Measurements from ENCODE around the gene PRKCE.
A peak's percentile ranks its signal among the peaks of the same experiment; 100 is the strongest.

PRKCE gene

DNA sequence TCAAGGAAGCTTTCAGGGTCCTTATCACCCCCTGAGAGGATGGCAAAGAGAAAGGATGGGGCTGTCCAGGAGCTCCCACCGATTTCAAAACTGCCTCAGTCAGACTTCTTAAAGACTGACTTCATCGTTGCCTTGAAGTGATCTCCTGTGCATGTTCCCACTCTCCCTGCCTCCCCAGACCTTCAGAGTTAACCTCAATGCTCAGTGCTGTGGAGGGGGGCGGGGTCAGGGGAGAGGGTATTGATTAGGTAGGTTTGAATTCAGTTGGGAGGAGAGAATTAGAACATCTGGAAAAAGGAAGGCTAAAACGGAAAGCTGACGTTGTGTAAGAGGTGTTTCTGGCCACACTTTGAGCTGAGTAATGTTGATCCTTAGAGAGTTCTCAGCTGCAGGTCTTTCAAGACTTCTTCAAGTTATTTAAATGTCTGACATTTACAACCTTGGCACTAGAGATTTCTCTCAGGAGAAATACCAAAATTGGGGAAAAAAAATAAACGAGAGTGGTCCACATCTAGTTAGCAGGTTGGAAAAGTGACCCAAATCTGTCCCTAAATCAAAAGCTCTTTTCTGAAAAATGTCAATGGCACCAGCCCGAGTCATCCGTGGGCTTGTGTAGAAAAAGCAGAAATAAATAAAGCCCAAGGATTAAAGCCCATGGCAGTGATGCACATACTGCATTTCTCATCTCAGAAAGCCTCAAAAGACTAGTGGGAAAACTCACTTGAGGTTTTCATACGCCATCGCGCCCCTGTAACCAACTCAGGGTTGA is 511.0 kb downstream of the PRKCE start:
- ChIA-PET CTCF (interaction anchor here (0.5 to 1.0 kb wide), 4 partner anchors 81 to 331 kb away, joined by 3 to 4 read pairs (median 4); no protein-coding TSS in a partner anchor), POLR2A (ENCODE audit: low non-redundant PET) (no interaction called here)
- no peak for DNase-seq (ENCODE audit: low spot score)
- TF ChIP-seq, protein P1, sequence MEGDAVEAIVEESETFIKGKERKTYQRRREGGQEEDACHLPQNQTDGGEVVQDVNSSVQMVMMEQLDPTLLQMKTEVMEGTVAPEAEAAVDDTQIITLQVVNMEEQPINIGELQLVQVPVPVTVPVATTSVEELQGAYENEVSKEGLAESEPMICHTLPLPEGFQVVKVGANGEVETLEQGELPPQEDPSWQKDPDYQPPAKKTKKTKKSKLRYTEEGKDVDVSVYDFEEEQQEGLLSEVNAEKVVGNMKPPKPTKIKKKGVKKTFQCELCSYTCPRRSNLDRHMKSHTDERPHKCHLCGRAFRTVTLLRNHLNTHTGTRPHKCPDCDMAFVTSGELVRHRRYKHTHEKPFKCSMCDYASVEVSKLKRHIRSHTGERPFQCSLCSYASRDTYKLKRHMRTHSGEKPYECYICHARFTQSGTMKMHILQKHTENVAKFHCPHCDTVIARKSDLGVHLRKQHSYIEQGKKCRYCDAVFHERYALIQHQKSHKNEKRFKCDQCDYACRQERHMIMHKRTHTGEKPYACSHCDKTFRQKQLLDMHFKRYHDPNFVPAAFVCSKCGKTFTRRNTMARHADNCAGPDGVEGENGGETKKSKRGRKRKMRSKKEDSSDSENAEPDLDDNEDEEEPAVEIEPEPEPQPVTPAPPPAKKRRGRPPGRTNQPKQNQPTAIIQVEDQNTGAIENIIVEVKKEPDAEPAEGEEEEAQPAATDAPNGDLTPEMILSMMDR (conservative IDR thresholded peaks at IDR 0.05; ENCODE audit: low read depth) = no peak
- H3K27ac ChIP-seq = peak overlapping the region; percentile 32; the same call in 1 of the 2 replicates

DNA sequence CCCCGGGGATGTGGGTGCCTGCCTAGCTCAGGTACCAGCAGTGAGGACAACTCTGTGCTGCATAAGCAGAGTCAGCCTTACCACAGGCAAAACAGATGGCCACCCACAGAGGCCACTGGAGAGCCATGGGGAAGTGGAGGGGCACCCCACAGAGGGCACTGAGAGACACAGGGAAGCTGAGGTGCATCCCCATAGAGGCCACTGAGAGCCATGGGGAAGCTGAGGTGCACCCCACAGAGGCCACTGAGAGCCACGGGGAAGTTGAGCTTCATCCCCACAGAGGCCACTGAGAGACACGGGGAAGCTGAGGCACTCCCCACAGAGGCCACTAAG is 511.6 kb downstream of the PRKCE start:
- TF ChIP-seq, protein P1 (conservative IDR thresholded peaks at IDR 0.05; ENCODE audit: low read depth) = no peak
- no peak for DNase-seq (ENCODE audit: low spot score)
- CTCF ChIA-PET = interaction anchor here (0.5 to 1.0 kb wide), 3 partner anchors 82 to 145 kb away, joined by 4 read pairs; no protein-coding TSS in a partner anchor
- peak overlapping the region; percentile 32; the same call in 1 of the 2 replicates for H3K27ac ChIP-seq
- POLR2A ChIA-PET (ENCODE audit: low non-redundant PET) = no interaction called here

DNA sequence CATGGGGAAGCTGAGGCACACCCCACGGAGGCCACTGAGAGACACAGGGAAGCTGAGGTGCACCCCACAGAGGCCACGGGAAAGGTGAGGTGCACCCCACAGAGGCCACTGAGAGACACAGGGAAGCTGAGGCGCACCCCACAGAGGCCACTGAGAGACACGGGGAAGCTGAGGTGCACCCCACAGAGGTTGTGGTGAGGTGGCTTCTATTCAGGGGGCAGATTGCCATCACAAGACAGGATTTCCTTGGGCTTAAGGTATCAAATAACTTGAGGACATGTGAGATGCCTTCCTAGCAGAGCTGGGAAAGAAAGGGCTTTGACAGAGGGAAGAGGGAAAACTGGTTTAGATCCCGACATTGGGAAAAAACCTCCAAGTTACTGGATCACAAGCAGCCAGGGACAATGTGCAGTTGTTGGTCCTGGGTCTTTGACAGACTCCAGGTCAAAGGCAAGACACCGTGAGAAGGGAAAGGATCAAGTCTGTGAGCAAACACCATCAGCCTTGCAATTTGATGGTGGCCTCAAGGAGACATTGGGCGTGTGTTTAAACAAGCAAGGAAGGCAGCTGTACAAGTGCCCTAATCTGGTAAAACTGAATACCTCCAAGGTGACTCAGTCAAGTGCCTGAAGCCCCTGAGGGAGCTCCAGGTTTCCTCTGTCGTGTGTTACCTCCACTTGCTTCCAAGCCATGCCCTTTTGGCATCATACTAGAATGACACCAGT is 512.5 kb downstream of the PRKCE start:
- peak; percentile 81 for DNase-seq (ENCODE audit: low spot score)
- CTCF ChIA-PET = interaction anchor here (1.2 kb wide), 1 partner anchor 101 kb away, joined by 4 read pairs; no protein-coding TSS in a partner anchor
- POLR2A ChIA-PET (ENCODE audit: low non-redundant PET) = no interaction called here
- H3K27ac ChIP-seq = peak overlapping the region; percentile 94
- TF ChIP-seq, protein P1 (conservative IDR thresholded peaks at IDR 0.05; ENCODE audit: low read depth) = no peak

DNA sequence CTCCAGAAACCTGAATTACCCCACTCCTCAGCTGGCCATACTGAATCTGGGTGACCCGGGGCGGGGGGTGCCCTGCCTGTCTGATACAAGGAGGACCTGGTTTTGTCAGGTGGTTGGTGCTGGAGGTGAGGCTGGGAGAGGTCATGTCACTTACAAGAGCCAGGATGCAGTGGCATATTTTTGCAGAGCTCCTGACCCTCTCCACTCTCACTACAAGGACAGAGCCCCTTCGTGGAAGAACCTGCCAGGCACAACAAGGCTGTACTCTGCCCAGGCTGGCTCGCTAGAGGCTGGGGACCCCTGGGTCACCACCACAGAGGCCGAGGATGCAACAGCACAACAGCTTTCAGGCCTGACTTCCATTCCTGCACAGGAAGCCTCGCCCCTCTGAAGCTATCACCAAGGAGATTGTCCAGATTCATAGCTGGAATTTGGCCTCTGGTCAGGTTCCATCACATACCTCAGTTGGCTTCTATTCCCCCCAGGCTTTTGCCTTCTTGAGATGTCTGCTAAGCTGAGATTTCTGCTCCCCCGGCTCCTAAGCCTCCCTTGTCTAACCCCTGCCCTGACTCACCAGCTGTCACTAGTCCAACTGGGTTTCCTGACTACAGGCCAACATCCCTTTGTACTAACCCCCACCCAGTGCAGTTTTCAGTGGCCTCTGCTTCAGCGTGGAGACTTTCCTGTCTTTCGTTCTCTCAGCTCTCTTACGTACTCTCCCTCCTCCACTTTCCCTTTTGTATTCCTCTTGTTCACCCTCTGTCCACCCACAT is 513.2 kb downstream of the PRKCE start:
- POLR2A ChIA-PET (ENCODE audit: low non-redundant PET) = no interaction called here

DNA sequence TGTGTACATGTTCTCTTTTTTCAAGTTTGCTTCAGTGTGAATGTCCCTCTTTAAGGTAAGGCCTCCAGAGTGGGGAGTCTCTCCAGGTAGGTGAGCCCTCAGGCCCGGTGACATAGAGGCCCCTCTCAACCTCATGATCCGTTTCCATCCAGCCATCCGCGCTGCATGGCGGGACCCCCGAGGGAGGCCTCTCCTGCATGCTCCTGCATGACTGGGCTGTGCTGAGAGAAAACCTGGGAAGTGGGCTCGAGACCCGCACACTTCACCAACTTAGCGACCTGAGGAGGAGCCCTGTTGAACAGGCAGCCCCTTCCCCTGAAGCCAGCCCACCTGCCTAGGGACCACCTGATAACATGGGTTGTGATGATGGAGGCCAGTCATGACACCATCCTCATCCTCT is 514.4 kb downstream of the PRKCE start:
- DNase-seq (ENCODE audit: low spot score) = no peak
- POLR2A ChIA-PET (ENCODE audit: low non-redundant PET) = no interaction called here

More for the DNA sequence above, 513.2 kb downstream of the PRKCE start:
- peak overlapping the region; percentile 94 for H3K27ac ChIP-seq
- TF ChIP-seq, protein P1 (conservative IDR thresholded peaks at IDR 0.05; ENCODE audit: low read depth) = no peak
- DNase-seq (ENCODE audit: low spot score) = peak; percentile 95
- CTCF ChIA-PET = interaction anchor here (1.2 kb wide), 1 partner anchor 102 kb away, joined by 4 read pairs; no protein-coding TSS in a partner anchor

More for the DNA sequence above, 514.4 kb downstream of the PRKCE start:
- TF ChIP-seq, protein P1 (conservative IDR thresholded peaks at IDR 0.05; ENCODE audit: low read depth) = no peak
- CTCF ChIA-PET = no interaction called here
- H3K27ac ChIP-seq = peak overlapping the region; percentile 94

Measured in RWPE1 (cell line).